Type B pancreatic cell (in vitro differentiated cells): ENCODE results near the gene DZIP3. TPM values are rescaled to one million over a fixed set of nuclear protein-coding genes. Genes with fewer than 3 reads are reported as not detected.

Source experiments
- DNase-seq: peaks from one replicate; pipeline ENCODE4 v3.0.0; 2021; ENCODE audit warnings: mixed read lengths; ENCODE audit not compliant: unreplicated experiment; ENCODE audit errors: extremely low spot score
- H3K27ac Mint-ChIP-seq: 2 replicates; pipeline ENCODE4 v1.8.0; 2021; ENCODE audit warnings: mild to moderate bottlenecking, mixed read lengths
- H3K27me3 Mint-ChIP-seq: 2 replicates; pipeline ENCODE4 v1.8.0; 2021; ENCODE audit warnings: mixed read lengths
- H3K36me3 Mint-ChIP-seq: 2 replicates; pipeline ENCODE4 v1.8.0; 2021; ENCODE audit warnings: mixed read lengths
- H3K4me1 Mint-ChIP-seq: one replicate; pipeline ENCODE4 v1.8.0; 2021; ENCODE audit warnings: mixed read lengths; ENCODE audit not compliant: unreplicated experiment
- H3K4me3 Mint-ChIP-seq: 2 replicates; pipeline ENCODE4 v1.8.0; 2021; ENCODE audit warnings: mild to moderate bottlenecking, mixed read lengths
- H3K9me3 Mint-ChIP-seq: 2 replicates; pipeline ENCODE4 v1.8.0; 2021; ENCODE audit warnings: mixed read lengths
- total RNA-seq: library from RNA; stranded (reverse); gene quantifications from 2 replicates; pipeline ENCODE4 v1.2.1, GENCODE V29; 2021; ENCODE audit warnings: low replicate concordance
- TF ChIP-seq, protein P1 (sequence below): fragments of 200-600 bp; sonication (generic); conservative IDR thresholded peaks from 2 replicates; pipeline ENCODE4 v1.5.0; 2021; ENCODE audit warnings: antibody characterized with exemption, mild to moderate bottlenecking

The DZIP3 gene
- total RNA-seq, 1 donor from 2014 or later, result 22.9 TPM

GRCh38 chr3:108722724-108723123 is 133.2 kb downstream of the DZIP3 start:
- Mint-ChIP-seq H3K9me3 (no peaks in the 10 kb centered on the region), H3K4me3 (no peak overlapping the region), H3K4me1 (peaks cover 8% of the 10 kb centered on the region), H3K27ac (no peak overlapping the region), H3K27me3 (peaks cover 13% of the 10 kb centered on the region), H3K36me3 (no peaks in the 10 kb centered on the region)
- no peak for DNase-seq
- TF ChIP-seq, protein P1, sequence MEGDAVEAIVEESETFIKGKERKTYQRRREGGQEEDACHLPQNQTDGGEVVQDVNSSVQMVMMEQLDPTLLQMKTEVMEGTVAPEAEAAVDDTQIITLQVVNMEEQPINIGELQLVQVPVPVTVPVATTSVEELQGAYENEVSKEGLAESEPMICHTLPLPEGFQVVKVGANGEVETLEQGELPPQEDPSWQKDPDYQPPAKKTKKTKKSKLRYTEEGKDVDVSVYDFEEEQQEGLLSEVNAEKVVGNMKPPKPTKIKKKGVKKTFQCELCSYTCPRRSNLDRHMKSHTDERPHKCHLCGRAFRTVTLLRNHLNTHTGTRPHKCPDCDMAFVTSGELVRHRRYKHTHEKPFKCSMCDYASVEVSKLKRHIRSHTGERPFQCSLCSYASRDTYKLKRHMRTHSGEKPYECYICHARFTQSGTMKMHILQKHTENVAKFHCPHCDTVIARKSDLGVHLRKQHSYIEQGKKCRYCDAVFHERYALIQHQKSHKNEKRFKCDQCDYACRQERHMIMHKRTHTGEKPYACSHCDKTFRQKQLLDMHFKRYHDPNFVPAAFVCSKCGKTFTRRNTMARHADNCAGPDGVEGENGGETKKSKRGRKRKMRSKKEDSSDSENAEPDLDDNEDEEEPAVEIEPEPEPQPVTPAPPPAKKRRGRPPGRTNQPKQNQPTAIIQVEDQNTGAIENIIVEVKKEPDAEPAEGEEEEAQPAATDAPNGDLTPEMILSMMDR, result no peak

DNA sequence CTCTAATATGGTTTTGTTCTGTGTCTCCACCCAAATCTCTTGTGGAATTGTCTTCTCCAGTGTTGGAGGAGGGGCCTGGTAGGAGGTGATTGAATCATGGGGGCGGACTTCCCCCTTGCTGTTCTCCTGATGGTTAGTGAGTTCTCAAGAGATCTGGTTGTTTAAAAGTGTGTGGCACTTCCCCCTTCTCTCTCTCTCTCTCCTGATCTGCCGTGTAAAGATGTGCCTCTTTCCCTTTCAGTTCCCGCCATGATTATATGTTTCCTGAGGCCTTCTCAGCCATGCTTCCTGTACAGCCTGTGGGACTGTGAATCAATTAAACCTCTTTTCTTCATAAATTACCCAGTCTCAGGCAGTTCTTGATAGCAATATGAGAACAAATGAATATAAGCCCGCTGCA is 134.6 kb downstream of the DZIP3 start:
- Mint-ChIP-seq H3K36me3 (no peaks in the 10 kb centered on the region), H3K9me3 (no peaks in the 10 kb centered on the region), H3K4me3 (no peak overlapping the region), H3K4me1 (peaks cover 12% of the 10 kb centered on the region), H3K27ac (no peak overlapping the region), H3K27me3 (peaks cover 9% of the 10 kb centered on the region)
- TF ChIP-seq, protein P1, result no peak
- DNase-seq, result no peak

DNA sequence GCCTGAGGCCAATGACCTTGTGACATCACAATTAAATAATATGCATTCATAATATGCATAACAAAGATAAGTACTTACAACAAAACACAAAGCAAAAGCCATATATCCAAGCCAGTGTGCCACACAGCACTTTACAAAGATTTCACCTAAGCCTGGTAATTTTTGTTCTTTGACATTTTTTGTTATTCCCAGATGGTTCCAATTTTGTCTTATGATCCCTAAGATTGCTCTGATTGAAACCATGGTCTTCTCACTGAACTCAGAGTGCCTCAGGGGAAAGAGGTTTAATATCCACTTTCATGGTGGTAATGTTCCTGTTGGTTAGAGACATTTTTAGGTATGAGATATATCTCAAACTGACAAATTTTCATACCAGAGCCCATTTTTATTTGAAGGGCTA is 138.6 kb downstream of the DZIP3 start:
- Mint-ChIP-seq H3K4me3 (no peak overlapping the region), H3K9me3 (no peaks in the 10 kb centered on the region), H3K27me3 (peaks cover 24% of the 10 kb centered on the region), H3K36me3 (no peaks in the 10 kb centered on the region), H3K4me1 (peaks cover 5% of the 10 kb centered on the region), H3K27ac (no peak overlapping the region)
- TF ChIP-seq, protein P1, result no peak
- DNase-seq, result no peak

GRCh38 chr3:108728934-108729333 is 139.4 kb downstream of the DZIP3 start:
- Mint-ChIP-seq H3K36me3 (no peaks in the 10 kb centered on the region), H3K4me3 (no peak overlapping the region), H3K27me3 (peaks cover 29% of the 10 kb centered on the region), H3K4me1 (peaks cover 5% of the 10 kb centered on the region), H3K9me3 (no peaks in the 10 kb centered on the region), H3K27ac (no peak overlapping the region)
- TF ChIP-seq, protein P1, result no peak
- DNase-seq, result no peak

- no peaks in the 10 kb centered on the region for H3K9me3 Mint-ChIP-seq
- DNase-seq, result no peak
- H3K4me3 Mint-ChIP-seq, result no peak overlapping the region
- TF ChIP-seq, protein P1, result no peak
- no peaks in the 10 kb centered on the region for H3K36me3 Mint-ChIP-seq
- no peaks in the 10 kb centered on the region for H3K4me1 Mint-ChIP-seq
- H3K27ac Mint-ChIP-seq, result no peak overlapping the region
- peaks cover 13% of the 10 kb centered on the region for H3K27me3 Mint-ChIP-seq
These were observed 147.3 kb downstream of the DZIP3 start for GRCh38 chr3:108736821-108737220.

DNA sequence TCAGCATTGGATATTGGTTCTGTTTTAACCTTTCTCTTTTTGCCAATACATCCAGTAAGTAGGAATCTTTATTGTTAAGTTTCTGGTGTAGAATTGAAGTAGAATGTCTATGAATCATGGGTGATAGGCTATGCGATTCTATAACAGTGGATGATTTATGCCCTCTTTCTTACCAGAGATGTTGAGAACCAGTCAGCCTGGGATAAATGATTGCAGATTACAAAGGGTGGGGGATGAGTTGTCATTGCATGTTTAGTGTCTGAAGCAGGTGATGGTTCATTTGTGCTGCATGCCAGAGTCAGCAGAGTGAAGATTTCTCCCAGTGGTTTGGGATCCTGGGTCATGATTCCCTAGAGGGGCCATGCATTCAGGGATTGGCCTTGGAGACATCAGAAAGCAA is 153.4 kb downstream of the DZIP3 start:
- TF ChIP-seq, protein P1, result no peak
- Mint-ChIP-seq H3K27me3 (peaks cover 12% of the 10 kb centered on the region), H3K9me3 (peaks cover 11% of the 10 kb centered on the region), H3K36me3 (no peaks in the 10 kb centered on the region), H3K4me1 (no peaks in the 10 kb centered on the region), H3K4me3 (no peak overlapping the region), H3K27ac (no peak overlapping the region)
- DNase-seq, result no peak
